DOHH2 (cell line): ENCODE results near the gene CDPF1.

Experiments used
- H3F3A ChIP-seq: fragments of 200-600 bp; sonication (generic), shearing (Covaris generic); 2 replicates; pipeline ENCODE4 v1.6.0; 2016; ENCODE audit warnings: antibody characterized with exemption, mild to moderate bottlenecking; ENCODE audit not compliant: control insufficient read depth, insufficient read depth
- H3K27ac ChIP-seq: fragments of 200-600 bp; sonication (generic); 2 replicates; pipeline ENCODE4 v1.5.1; 2014; ENCODE audit warnings: low read depth, mild to moderate bottlenecking, low read length, moderate library complexity
- H3K27me3 ChIP-seq: fragments of 200-600 bp; sonication (generic); 2 replicates; pipeline ENCODE4 v1.6.1; 2014; ENCODE audit warnings: mild to moderate bottlenecking, low read length, mixed read lengths; ENCODE audit not compliant: control insufficient read depth
- H3K36me3 ChIP-seq: fragments of 200-600 bp; sonication (generic); 2 replicates; pipeline ENCODE4 v1.6.1; 2014; ENCODE audit warnings: mild to moderate bottlenecking, low read length, moderate library complexity, mixed read lengths; ENCODE audit not compliant: control insufficient read depth
- H3K4me1 ChIP-seq: fragments of 200-600 bp; sonication (generic); 2 replicates; pipeline ENCODE4 v1.6.1; 2014; ENCODE audit warnings: mild to moderate bottlenecking, low read length, mixed read lengths; ENCODE audit not compliant: control insufficient read depth
- H3K4me2 ChIP-seq: fragments of 200-600 bp; sonication (generic); 2 replicates; pipeline ENCODE4 v1.6.0; 2014; ENCODE audit warnings: mild to moderate bottlenecking, low read length, moderate library complexity
- H3K4me3 ChIP-seq: fragments of 200-600 bp; sonication (generic); 2 replicates; pipeline ENCODE4 v1.5.1; 2014; ENCODE audit warnings: mild to moderate bottlenecking, low read length, mixed read lengths
- H3K79me2 ChIP-seq: fragments of 200-600 bp; sonication (generic); 2 replicates; pipeline ENCODE4 v1.6.1; 2014; ENCODE audit warnings: mild to moderate bottlenecking, low read length, mixed read lengths; ENCODE audit not compliant: control insufficient read depth
- H3K9me2 ChIP-seq: fragments of 200-600 bp; sonication (generic); replicated peaks from 2 replicates; pipeline ENCODE4 v1.6.1; 2014; ENCODE audit warnings: mild to moderate bottlenecking, low read length, mixed read lengths; ENCODE audit not compliant: control insufficient read depth
- H3K9me3 ChIP-seq: fragments of 200-600 bp; sonication (generic); 2 replicates; pipeline ENCODE4 v1.6.1; 2014; ENCODE audit warnings: antibody characterized with exemption, low read length, mixed read lengths; ENCODE audit not compliant: control insufficient read depth, insufficient read depth
- H4K20me1 ChIP-seq: fragments of 200-600 bp; sonication (generic); 2 replicates; pipeline ENCODE4 v1.6.0; 2014; ENCODE audit warnings: low read depth, mild to moderate bottlenecking, antibody characterized with exemption, low read length, moderate library complexity; ENCODE audit not compliant: control insufficient read depth, insufficient read depth
- CTCF ChIP-seq: fragments of 200-600 bp; sonication (generic); IDR thresholded peaks from one replicate; pipeline ENCODE4 v1.5.1; 2014; ENCODE audit warnings: antibody characterized with exemption, mild to moderate bottlenecking, low read depth, low read length; ENCODE audit not compliant: poor library complexity, severe bottlenecking
- EZH2phosphoT487 ChIP-seq: fragments of 200-600 bp; sonication (generic); IDR thresholded peaks from 2 replicates; pipeline ENCODE4 v1.6.1; 2017; ENCODE audit warnings: borderline replicate concordance, mild to moderate bottlenecking, antibody characterized with exemption, low read length, moderate library complexity, mixed read lengths

Gene CDPF1

GRCh38 chr22:46240073-46240472 is 10.0 kb downstream of the CDPF1 start:
- no peaks in the 10 kb centered on the region for H4K20me1 ChIP-seq
- peak overlapping the region; percentile 54 for H3K4me2 ChIP-seq
- H3K4me3 ChIP-seq = peak overlapping the region; percentile 22
- TF ChIP-seq CTCF (no peak), EZH2phosphoT487 (no peak)
- peak overlapping the region; percentile 48 for H3K27ac ChIP-seq
- peaks cover 20% of the 10 kb centered on the region for H3K4me1 ChIP-seq
- H3K36me3 ChIP-seq = peaks cover 5% of the 10 kb centered on the region; the same call in 1 of the 2 replicates
- no peaks in the 10 kb centered on the region for H3K9me2 ChIP-seq
- no peaks in the 10 kb centered on the region for H3F3A ChIP-seq
- no peaks in the 10 kb centered on the region for H3K27me3 ChIP-seq
- H3K79me2 ChIP-seq = no peaks in the 10 kb centered on the region
- no peaks in the 10 kb centered on the region for H3K9me3 ChIP-seq

GRCh38 chr22:46239261-46240048 is 10.6 kb downstream of the CDPF1 start:
- Histone ChIP-seq H3K9me2 (no peaks in the 10 kb centered on the region), H3K36me3 (peaks cover 5% of the 10 kb centered on the region; the same call in 1 of the 2 replicates), H3K27me3 (no peaks in the 10 kb centered on the region), H4K20me1 (no peaks in the 10 kb centered on the region), H3K9me3 (no peaks in the 10 kb centered on the region), H3K79me2 (no peaks in the 10 kb centered on the region), H3F3A (no peaks in the 10 kb centered on the region), H3K27ac (peak overlapping the region; percentile 48), H3K4me2 (peak overlapping the region; percentile 54), H3K4me1 (peaks cover 24% of the 10 kb centered on the region), H3K4me3 (peak overlapping the region; percentile 22)
- TF ChIP-seq CTCF (no peak), EZH2phosphoT487 (no peak)

DNA sequence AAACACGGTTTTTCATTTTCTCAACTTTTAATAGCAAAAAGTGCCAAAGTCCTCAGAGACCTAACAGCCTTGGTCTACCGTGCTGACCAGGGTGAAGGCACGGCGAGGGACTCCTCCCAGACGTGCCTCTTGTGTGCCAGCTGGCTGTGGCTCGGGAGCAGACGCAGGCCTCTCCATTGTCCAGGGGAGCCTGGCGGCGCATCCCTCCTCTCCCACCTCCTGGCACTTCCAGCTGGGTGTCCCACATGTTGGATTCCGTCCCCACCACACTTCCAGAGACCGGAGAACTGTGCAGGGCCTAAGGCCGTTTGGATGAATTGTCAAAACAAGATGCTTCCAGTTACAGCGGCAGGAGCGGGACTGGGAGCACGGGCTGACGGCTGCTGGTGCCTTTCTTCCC is 11.6 kb downstream of the CDPF1 start:
- TF ChIP-seq CTCF = no peak
- no peak for TF ChIP-seq EZH2phosphoT487

More for the DNA sequence above, 11.6 kb downstream of the CDPF1 start:
- no peak overlapping the region for H3K4me2 ChIP-seq
- no peaks in the 10 kb centered on the region for H3K27me3 ChIP-seq
- no peaks in the 10 kb centered on the region for H3K9me2 ChIP-seq
- no peak overlapping the region for H3K27ac ChIP-seq
- no peaks in the 10 kb centered on the region for H4K20me1 ChIP-seq
- H3K4me1 ChIP-seq = peaks cover 26% of the 10 kb centered on the region
- no peak overlapping the region for H3K4me3 ChIP-seq
- H3K9me3 ChIP-seq = no peaks in the 10 kb centered on the region
- no peaks in the 10 kb centered on the region for H3K36me3 ChIP-seq
- no peaks in the 10 kb centered on the region for H3F3A ChIP-seq
- H3K79me2 ChIP-seq = no peaks in the 10 kb centered on the region
